Ectodermal cell (in vitro differentiated cells): ENCODE measurements around the gene ADAM8.

Experiments used
- H3K27ac ChIP-seq: 2 replicates; pipeline ENCODE4 v1.7.0; 2013; ENCODE audit warnings: mild to moderate bottlenecking, low read depth, low read length; ENCODE audit not compliant: insufficient read depth, poor library complexity, severe bottlenecking
- H3K27me3 ChIP-seq: 2 replicates; pipeline ENCODE4 v1.7.0; 2013; ENCODE audit warnings: mild to moderate bottlenecking, low read length; ENCODE audit not compliant: insufficient read depth, control insufficient read depth, poor library complexity, severe bottlenecking
- H3K36me3 ChIP-seq: one replicate; pipeline ENCODE4 v1.7.0; 2013; ENCODE audit warnings: low read length; ENCODE audit not compliant: control insufficient read depth, insufficient read depth
- H3K4me1 ChIP-seq: one replicate; pipeline ENCODE4 v1.7.0; 2013; ENCODE audit warnings: low read length; ENCODE audit not compliant: control insufficient read depth, insufficient read depth
- H3K4me3 ChIP-seq: 2 replicates; pipeline ENCODE4 v1.7.0; 2013; ENCODE audit warnings: low read depth, low read length, control low read depth; ENCODE audit not compliant: insufficient read depth
- H3K9me3 ChIP-seq: 2 replicates; pipeline ENCODE4 v1.7.0; 2013; ENCODE audit warnings: mild to moderate bottlenecking, low read length, moderate library complexity; ENCODE audit not compliant: control insufficient read depth
- WGBS, 2 experiments: methylation state at CpG; one replicate each; pipeline ENCODE4 v1.1.7; 2013; ENCODE audit warnings: missing lambda C conversion rate in 2 of 2; 5-methylcytosine and 5-hydroxymethylcytosine counted together

ADAM8 gene

GRCh38 chr10:133249975-133250754 lies 26.5 kb downstream of the ADAM8 start:
- Histone ChIP-seq H3K27ac (no peak overlapping the region), H3K4me3 (no peak overlapping the region)

DNA sequence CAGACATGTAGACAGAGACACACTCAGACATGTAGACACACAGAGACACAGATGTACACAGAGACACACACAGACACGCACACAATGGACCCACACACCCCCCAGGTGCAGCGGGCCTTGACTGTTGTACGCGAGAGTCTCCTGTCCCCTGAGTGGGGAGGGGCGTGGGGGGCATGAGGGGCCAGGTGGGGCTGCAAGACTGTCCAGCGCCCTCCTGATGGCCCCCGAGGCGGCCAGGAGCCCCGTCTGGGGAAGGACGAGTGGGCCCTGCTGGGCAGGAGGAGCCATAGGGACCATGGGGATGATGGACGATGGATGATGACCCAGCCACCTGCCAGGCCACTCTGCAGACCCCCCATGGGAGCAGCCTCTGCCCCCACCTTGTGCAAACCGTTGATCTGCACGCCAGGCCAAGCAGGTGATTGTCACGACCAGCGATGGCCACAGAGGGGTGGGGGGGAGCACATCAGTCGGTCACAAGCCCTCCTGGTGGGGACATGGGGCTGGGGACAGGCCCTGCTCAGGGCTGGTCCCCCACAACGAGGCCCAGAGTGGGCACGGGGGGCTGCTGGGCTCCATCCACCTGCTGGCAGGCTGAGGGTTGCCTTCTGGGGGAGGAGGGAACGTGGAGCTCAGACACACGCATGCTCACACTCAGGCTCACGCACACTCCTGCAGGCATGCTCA lies 27.4 kb downstream of the ADAM8 start:
- WGBS, 2 experiments = 78 to 81% methylated on average over 21 of the region's 21 CpGs
- Histone ChIP-seq H3K27me3 (no peaks in the 10 kb centered on the region), H3K4me3 (no peak overlapping the region), H3K4me1 (peaks cover 7% of the 10 kb centered on the region), H3K9me3 (no peaks in the 10 kb centered on the region), H3K27ac (no peak overlapping the region), H3K36me3 (no peaks in the 10 kb centered on the region)

More at GRCh38 chr10:133249975-133250754, 26.5 kb downstream of the ADAM8 start:
- no peaks in the 10 kb centered on the region for H3K27me3 ChIP-seq
- no peaks in the 10 kb centered on the region for H3K9me3 ChIP-seq
- H3K4me1 ChIP-seq = peaks cover 7% of the 10 kb centered on the region
- WGBS, 2 experiments = 85 to 88% methylated on average over 10 to 11 of the region's 11 CpGs
- H3K36me3 ChIP-seq = no peaks in the 10 kb centered on the region

GRCh38 chr10:133248334-133248715 lies 28.3 kb downstream of the ADAM8 start:
- Histone ChIP-seq H3K9me3 (no peaks in the 10 kb centered on the region), H3K27ac (no peak overlapping the region), H3K36me3 (no peaks in the 10 kb centered on the region), H3K27me3 (no peaks in the 10 kb centered on the region), H3K4me3 (no peak overlapping the region), H3K4me1 (peaks cover 7% of the 10 kb centered on the region)
- WGBS, 2 experiments = 89 to 93% methylated on average over 12 of the region's 12 CpGs

- Histone ChIP-seq H3K4me3 (no peak overlapping the region), H3K36me3 (no peaks in the 10 kb centered on the region), H3K9me3 (no peaks in the 10 kb centered on the region), H3K27ac (no peak overlapping the region), H3K4me1 (peaks cover 7% of the 10 kb centered on the region), H3K27me3 (no peaks in the 10 kb centered on the region)
- 86 to 89% methylated on average over 36 of the region's 36 CpGs for WGBS, 2 experiments
These were observed 28.9 kb downstream of the ADAM8 start for GRCh38 chr10:133247681-133248333.

DNA sequence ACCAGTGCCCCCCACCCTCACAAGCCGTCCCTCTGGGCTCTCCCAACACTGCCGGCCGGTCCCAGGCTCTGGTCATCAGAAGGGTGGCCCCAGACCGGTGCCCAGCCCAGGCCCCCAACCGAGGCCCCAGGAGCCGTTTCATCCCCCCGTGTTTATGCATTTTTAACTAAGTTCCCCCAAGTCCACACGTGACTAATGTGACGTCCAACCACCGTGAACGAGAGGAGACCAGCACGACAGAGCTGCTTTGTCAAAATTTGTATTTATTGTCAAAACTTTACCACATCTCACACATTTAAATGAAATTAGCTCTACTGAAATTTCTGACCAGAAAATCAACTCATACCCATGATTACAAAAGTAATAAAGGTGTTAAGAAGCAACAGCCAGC lies 30.4 kb downstream of the ADAM8 start:
- H3K27me3 ChIP-seq = no peaks in the 10 kb centered on the region
- 89 to 91% methylated on average over 12 of the region's 12 CpGs for WGBS, 2 experiments

DNA sequence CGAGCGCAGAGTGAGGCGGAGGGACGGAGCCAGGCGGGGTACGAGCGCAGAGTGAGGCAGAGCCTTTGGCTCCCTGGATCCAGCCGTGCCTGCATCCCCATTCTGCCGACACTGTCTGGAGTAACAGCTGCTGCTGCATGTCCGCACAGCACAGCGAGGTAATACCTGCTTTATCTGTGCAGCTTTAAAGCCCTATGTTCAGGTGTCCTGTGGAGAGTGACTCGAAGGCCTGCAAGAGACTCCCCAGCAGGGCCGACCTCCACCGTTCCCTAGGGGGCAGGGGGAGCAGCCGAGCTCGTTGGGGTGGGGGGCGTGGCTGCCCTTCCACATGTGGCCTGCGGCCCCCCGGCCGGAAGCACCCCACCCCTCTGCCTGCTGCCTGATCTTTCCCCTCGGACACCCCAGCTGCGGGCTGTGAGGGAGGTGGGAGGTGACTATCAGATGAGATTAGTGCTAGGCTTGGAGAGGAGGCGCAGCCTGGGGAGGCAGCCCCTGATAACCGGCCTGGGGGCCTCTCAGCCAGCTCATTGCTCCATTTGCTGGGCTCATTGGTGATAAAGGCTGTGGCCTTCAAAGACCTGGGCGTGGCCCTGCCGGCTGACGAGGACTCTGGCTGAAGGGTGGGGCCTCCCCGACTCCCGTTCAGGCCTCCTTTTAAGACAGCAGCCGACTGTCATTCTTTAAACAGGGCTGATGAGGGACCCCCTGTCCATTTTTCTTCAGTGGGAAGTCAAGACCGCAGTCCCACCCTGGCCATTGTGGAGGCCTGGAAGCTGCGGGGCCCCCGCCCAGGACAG lies 31.0 kb downstream of the ADAM8 start:
- Histone ChIP-seq H3K9me3 (no peaks in the 10 kb centered on the region), H3K4me1 (peaks cover 7% of the 10 kb centered on the region), H3K4me3 (no peak overlapping the region), H3K36me3 (no peaks in the 10 kb centered on the region), H3K27ac (no peak overlapping the region), H3K27me3 (no peaks in the 10 kb centered on the region)
- 81 to 82% methylated on average over 33 of the region's 33 CpGs for WGBS, 2 experiments

More for the DNA sequence above, 30.4 kb downstream of the ADAM8 start:
- Histone ChIP-seq H3K27ac (no peak overlapping the region), H3K36me3 (no peaks in the 10 kb centered on the region), H3K4me3 (no peak overlapping the region), H3K9me3 (no peaks in the 10 kb centered on the region), H3K4me1 (peaks cover 7% of the 10 kb centered on the region)

GRCh38 chr10:133243593-133243992 lies 33.1 kb downstream of the ADAM8 start:
- WGBS, 2 experiments = 86 to 88% methylated on average over 14 of the region's 14 CpGs

GRCh38 chr10:133242611-133243356 lies 33.9 kb downstream of the ADAM8 start:
- Histone ChIP-seq H3K27me3 (peaks cover 19% of the 10 kb centered on the region), H3K4me3 (no peak overlapping the region), H3K36me3 (no peaks in the 10 kb centered on the region), H3K27ac (no peak overlapping the region), H3K4me1 (peaks cover 17% of the 10 kb centered on the region), H3K9me3 (no peaks in the 10 kb centered on the region)
- WGBS, 2 experiments = 93 to 94% methylated on average over 27 of the region's 27 CpGs

More at GRCh38 chr10:133243593-133243992, 33.1 kb downstream of the ADAM8 start:
- Histone ChIP-seq H3K9me3 (no peaks in the 10 kb centered on the region), H3K27me3 (peaks cover 11% of the 10 kb centered on the region), H3K27ac (no peak overlapping the region), H3K4me1 (peaks cover 9% of the 10 kb centered on the region), H3K36me3 (no peaks in the 10 kb centered on the region), H3K4me3 (no peak overlapping the region)

DNA sequence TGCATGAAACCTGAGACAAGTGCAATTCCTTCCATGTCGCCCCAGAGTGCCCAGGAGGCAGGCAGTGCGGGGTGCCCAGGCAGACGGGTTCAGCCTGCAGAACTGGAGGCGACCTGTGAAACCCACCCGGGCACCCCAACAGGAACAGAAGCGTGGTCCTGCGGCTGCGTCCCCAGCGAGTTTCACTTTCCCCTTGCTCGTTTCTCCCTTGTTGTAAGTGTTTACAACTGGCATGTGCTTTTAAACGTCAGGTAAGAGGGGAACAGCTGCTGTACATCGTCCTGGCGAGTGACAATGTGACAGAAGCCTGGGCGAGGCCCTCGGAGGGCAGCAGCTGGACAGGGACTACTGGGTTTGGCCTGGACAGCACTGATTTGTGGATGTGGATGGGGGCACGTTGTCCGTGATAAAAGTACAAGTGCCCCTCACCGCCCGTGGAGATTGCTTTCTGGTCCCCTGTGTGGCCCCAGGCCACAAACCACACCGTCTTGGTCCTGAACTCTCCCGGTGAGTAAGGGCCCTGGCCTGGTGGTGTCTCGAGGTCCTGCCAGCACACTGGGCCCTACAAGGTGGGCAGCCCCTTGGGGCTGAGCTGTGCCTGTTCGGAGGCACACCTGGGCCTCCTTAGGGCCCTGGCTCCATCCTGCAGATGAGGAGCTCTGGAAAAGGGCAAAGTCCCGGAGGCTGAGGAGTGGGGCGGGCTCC lies 35.0 kb downstream of the ADAM8 start:
- Histone ChIP-seq H3K27ac (no peak overlapping the region), H3K36me3 (no peaks in the 10 kb centered on the region), H3K27me3 (peaks cover 31% of the 10 kb centered on the region), H3K4me1 (peaks cover 19% of the 10 kb centered on the region), H3K9me3 (no peaks in the 10 kb centered on the region), H3K4me3 (no peak overlapping the region)
- WGBS, 2 experiments = 92 to 93% methylated on average over 25 of the region's 25 CpGs
